Neural progenitor cell (in vitro differentiated cells): ENCODE data around the gene ENPP6. TPM values are rescaled to one million over a fixed set of nuclear protein-coding genes. Genes with fewer than 3 reads are reported as not detected.

ENCODE experiments used
- DNase-seq: peaks from one replicate; pipeline ENCODE4 v3.0.0-alpha.2; 2016; ENCODE audit warnings: low spot score
- H2AFZ ChIP-seq: fragments of 200-600 bp; sonication (generic); replicated peaks from 2 replicates; pipeline ENCODE4 v1.6.1; 2016; ENCODE audit warnings: antibody characterized with exemption
- H3F3A ChIP-seq: fragments of 200-600 bp; sonication (generic); 2 replicates; pipeline ENCODE4 v1.6.1; 2016; ENCODE audit warnings: antibody characterized with exemption, low read depth
- H3K27ac ChIP-seq: fragments of 200-600 bp; sonication (generic); 2 replicates; pipeline ENCODE4 v1.5.1; 2016; ENCODE audit warnings: mild to moderate bottlenecking
- H3K27me3 ChIP-seq: fragments of 200-600 bp; sonication (generic); 2 replicates; pipeline ENCODE4 v1.6.1; 2016; ENCODE audit warnings: mild to moderate bottlenecking, moderate library complexity
- H3K36me3 ChIP-seq: fragments of 200-600 bp; sonication (generic); 2 replicates; pipeline ENCODE4 v1.5.1; 2016
- H3K4me1 ChIP-seq: fragments of 200-600 bp; sonication (generic); 2 replicates; pipeline ENCODE4 v1.6.1; 2016; ENCODE audit warnings: mixed run types
- H3K4me2 ChIP-seq: fragments of 200-600 bp; sonication (generic); 2 replicates; pipeline ENCODE4 v1.6.1; 2016
- H3K4me3 ChIP-seq: fragments of 200-600 bp; sonication (generic); 2 replicates; pipeline ENCODE4 v1.5.1; 2016
- H3K79me2 ChIP-seq: fragments of 200-600 bp; sonication (generic); 2 replicates; pipeline ENCODE4 v1.6.1; 2016; ENCODE audit warnings: low read depth
- H3K9ac ChIP-seq: fragments of 200-600 bp; sonication (generic); 2 replicates; pipeline ENCODE4 v1.6.1; 2016
- H3K9me3 ChIP-seq: fragments of 200-600 bp; sonication (generic); 2 replicates; pipeline ENCODE4 v1.5.1; 2016; ENCODE audit warnings: low read depth
- H4K20me1 ChIP-seq: fragments of 200-600 bp; sonication (generic); 2 replicates; pipeline ENCODE4 v1.6.1; 2016; ENCODE audit warnings: low read depth
- H3K27ac Mint-ChIP-seq: 3 replicates; pipeline ENCODE4 v1.8.0; 2021; ENCODE audit warnings: mixed read lengths
- H3K27me3 Mint-ChIP-seq: 2 replicates; pipeline ENCODE4 v1.8.0; 2022; ENCODE audit warnings: low read depth, mild to moderate bottlenecking, inconsistent platforms, moderate library complexity, mixed read lengths; ENCODE audit not compliant: insufficient read depth
- H3K36me3 Mint-ChIP-seq: 3 replicates; pipeline ENCODE4 v1.8.0; 2021; ENCODE audit warnings: mixed read lengths
- H3K4me1 Mint-ChIP-seq: 3 replicates; pipeline ENCODE4 v1.8.0; 2021; ENCODE audit warnings: mixed read lengths
- H3K4me3 Mint-ChIP-seq: 3 replicates; pipeline ENCODE4 v1.8.0; 2021; ENCODE audit warnings: mild to moderate bottlenecking, moderate library complexity, mixed read lengths
- H3K9me3 Mint-ChIP-seq: 3 replicates; pipeline ENCODE4 v1.8.0; 2020; ENCODE audit warnings: mixed read lengths
- CTCF ChIP-seq: fragments of 200-600 bp; sonication (generic); IDR thresholded peaks from 2 replicates; pipeline ENCODE4 v1.5.1; 2017; ENCODE audit warnings: antibody characterized with exemption, mild to moderate bottlenecking
- EZH2 ChIP-seq: fragments of 200-600 bp; sonication (generic); IDR thresholded peaks from 2 replicates; pipeline ENCODE4 v1.6.1; 2017; ENCODE audit warnings: antibody characterized with exemption, mild to moderate bottlenecking, moderate library complexity
- EZH2phosphoT487 ChIP-seq: fragments of 200-600 bp; sonication (generic); IDR thresholded peaks from 2 replicates; pipeline ENCODE4 v1.6.1; 2017; ENCODE audit warnings: antibody characterized with exemption
- total RNA-seq: library from RNA; depleted of rRNA; stranded (reverse); fragments of >200 nt; gene quantifications from 2 replicates; pipeline ENCODE4 v1.2.3, GENCODE V29; 2015; ENCODE audit warnings: low replicate concordance

ENPP6 gene
- total RNA-seq, 1 donor from 2014 or later, result not detected

GRCh38 chr4:184104419-184105101 is 113.1 kb downstream of the ENPP6 start:
- H3K27me3 Mint-ChIP-seq, result peaks cover 7% of the 10 kb centered on the region
- no peaks in the 10 kb centered on the region for H3K79me2 ChIP-seq
- no peak for TF ChIP-seq EZH2phosphoT487
- TF ChIP-seq CTCF, result no peak
- no peak for TF ChIP-seq EZH2
- peaks cover 50% of the 10 kb centered on the region for H3K4me1 Mint-ChIP-seq
- no peaks in the 10 kb centered on the region for H4K20me1 ChIP-seq
- no peaks in the 10 kb centered on the region for H3K9me3 ChIP-seq
- H3K4me3 ChIP-seq, result no peak overlapping the region
- H3K4me3 Mint-ChIP-seq, result no peak overlapping the region
- no peak overlapping the region for H3K4me2 ChIP-seq
- H3K27ac ChIP-seq, result no peak overlapping the region
- DNase-seq, result no peak
- no peaks in the 10 kb centered on the region for H3K9me3 Mint-ChIP-seq
- H3K27ac Mint-ChIP-seq, result peak overlapping the region; percentile 78
- H3K9ac ChIP-seq, result no peak overlapping the region
- no peak overlapping the region for H2AFZ ChIP-seq
- H3K4me1 ChIP-seq, result peaks cover 22% of the 10 kb centered on the region
- no peaks in the 10 kb centered on the region for H3K36me3 Mint-ChIP-seq
- no peaks in the 10 kb centered on the region for H3K36me3 ChIP-seq
- H3F3A ChIP-seq, result peaks cover 17% of the 10 kb centered on the region
- H3K27me3 ChIP-seq, result no peaks in the 10 kb centered on the region

- Mint-ChIP-seq H3K4me3 (peak overlapping the region; percentile 42), H3K27me3 (peaks cover 7% of the 10 kb centered on the region), H3K36me3 (no peaks in the 10 kb centered on the region), H3K9me3 (no peaks in the 10 kb centered on the region), H3K27ac (peak overlapping the region; percentile 90), H3K4me1 (peaks cover 54% of the 10 kb centered on the region)
- Histone ChIP-seq H2AFZ (peak overlapping the region; percentile 32), H3K9ac (no peak overlapping the region), H3K9me3 (no peaks in the 10 kb centered on the region), H3K4me3 (no peak overlapping the region), H3K79me2 (no peaks in the 10 kb centered on the region), H3K27me3 (no peaks in the 10 kb centered on the region), H3K36me3 (no peaks in the 10 kb centered on the region), H3K4me2 (no peak overlapping the region), H3F3A (peaks cover 17% of the 10 kb centered on the region), H3K27ac (no peak overlapping the region), H4K20me1 (no peaks in the 10 kb centered on the region), H3K4me1 (peaks cover 22% of the 10 kb centered on the region)
- DNase-seq, result peak; percentile 65
- TF ChIP-seq EZH2phosphoT487 (no peak), CTCF (no peak), EZH2 (no peak)
These were observed 114.0 kb downstream of the ENPP6 start for GRCh38 chr4:184103527-184104264.

GRCh38 chr4:184102927-184103326 is 114.7 kb downstream of the ENPP6 start:
- Histone ChIP-seq H3K36me3 (no peaks in the 10 kb centered on the region), H3K9ac (no peak overlapping the region), H4K20me1 (no peaks in the 10 kb centered on the region), H3K4me1 (peaks cover 22% of the 10 kb centered on the region), H3K9me3 (no peaks in the 10 kb centered on the region), H2AFZ (no peak overlapping the region), H3K4me3 (no peak overlapping the region), H3F3A (peaks cover 17% of the 10 kb centered on the region), H3K27ac (no peak overlapping the region), H3K79me2 (no peaks in the 10 kb centered on the region), H3K4me2 (no peak overlapping the region), H3K27me3 (no peaks in the 10 kb centered on the region)
- H3K4me3 Mint-ChIP-seq, result no peak overlapping the region
- no peaks in the 10 kb centered on the region for H3K36me3 Mint-ChIP-seq
- TF ChIP-seq EZH2 (no peak), EZH2phosphoT487 (no peak), CTCF (no peak)
- DNase-seq, result no peak
- H3K4me1 Mint-ChIP-seq, result peaks cover 56% of the 10 kb centered on the region
- peak overlapping the region; percentile 57 for H3K27ac Mint-ChIP-seq
- peaks cover 7% of the 10 kb centered on the region for H3K27me3 Mint-ChIP-seq
- no peaks in the 10 kb centered on the region for H3K9me3 Mint-ChIP-seq
